HepG2 (cell line): ENCODE data around the gene AMOTL1. TPM values are rescaled to one million over a fixed set of nuclear protein-coding genes. Genes with fewer than 3 reads are reported as not detected.

Experiments
- ATAC-seq: fragments of 200-7000 bp; cut with Tn5 transposase; 3 replicates; pipeline ENCODE4 v1.9.1; 2020; ENCODE audit warnings: mild to moderate bottlenecking, moderate library complexity
- BruUV-seq: library from RNA; stranded (reverse); fragments of 400-500 nt; replicated peaks from 2 replicates; lab custom pipeline; 2021; lab: Mats Ljungman, UMichigan
- CTCF ChIA-PET: fragments of 300-600 bp; formaldehyde crosslinking; extraction: SDS; loops from one replicate; lab custom pipeline; 2021; ENCODE audit warnings: low total read pairs, inconsistent platforms, low intra/inter-chr PET ratio; lab: Yijun Ruan, JAX
- POLR2A ChIA-PET: fragments of 350-600 bp; sonication (Branson Sonifier 250); formaldehyde crosslinking; loops from one replicate; lab custom pipeline; 2020; ENCODE audit warnings: antibody characterized with exemption, inconsistent platforms; lab: Yijun Ruan, JAX
- DNase-seq: peaks from one replicate; pipeline ENCODE4 v3.0.0-alpha.2; 2015; ENCODE audit warnings: low spot score
- FAIRE-seq: peaks from 3 replicates; lab custom pipeline; 2011; peaks lifted over from hg19 to GRCh38; lab: Jason Lieb, UNC
- H2AFZ ChIP-seq: one replicate; pipeline ENCODE4 v1.6.1; 2011; ENCODE audit warnings: low read length, inconsistent platforms
- H3K27ac ChIP-seq: fragments of 300-600 bp; 3 replicates; pipeline ENCODE4 v1.8.0; 2011; ENCODE audit warnings: mixed run types, mild to moderate bottlenecking, mixed read lengths, low read length, inconsistent platforms; ENCODE audit not compliant: insufficient read depth; ENCODE audit errors: extremely low read length
- H3K27me3 ChIP-seq, 2 experiments: fragments of 200-600 bp in 1 of 2; 2 replicates in 1 of 2; 3 replicates in 1 of 2; pipeline versions ENCODE4 v1.6.0 to v1.8.0; 2011; ENCODE audit warnings: low read length in 2 of 2, mild to moderate bottlenecking in 2 of 2, moderate library complexity in 2 of 2, inconsistent platforms in 1 of 2; ENCODE audit not compliant: insufficient read depth in 2 of 2, control insufficient read depth in 1 of 2
- H3K36me3 ChIP-seq, 2 experiments: fragments of 200-600 bp in 1 of 2; replicated peaks in 1 of 2; 2 replicates in 1 of 2; 3 replicates in 1 of 2; pipeline versions ENCODE4 v1.5.1 to v1.8.0; 2011; ENCODE audit warnings: low read length in 2 of 2, inconsistent platforms in 1 of 2; ENCODE audit not compliant: insufficient read depth in 2 of 2, control insufficient read depth in 1 of 2
- H3K4me1 ChIP-seq: 2 replicates; pipeline ENCODE4 v1.5.1; 2012; ENCODE audit warnings: low read length, inconsistent platforms; ENCODE audit not compliant: insufficient read depth
- H3K4me2 ChIP-seq: 2 replicates; pipeline ENCODE4 v1.6.0; 2011; ENCODE audit warnings: low read depth, low read length, inconsistent platforms
- H3K4me3 ChIP-seq, 3 experiments: fragments of 200-600 bp in 1 of 3; sonication (generic), shearing (Covaris generic) in 1 of 3; replicated peaks in 1 of 3; 2 replicates each; pipeline ENCODE4 v1.5.1; 2011 to 2016; ENCODE audit warnings: low read length in 3 of 3, inconsistent platforms in 2 of 3, low read depth in 2 of 3, mild to moderate bottlenecking in 2 of 3, control low read depth in 1 of 3, mixed read lengths in 1 of 3; ENCODE audit not compliant: insufficient read depth in 1 of 3
- H3K79me2 ChIP-seq: one replicate; pipeline ENCODE4 v1.6.1; 2011; ENCODE audit warnings: low read length, inconsistent platforms; ENCODE audit not compliant: insufficient read depth
- H3K9ac ChIP-seq: 2 replicates; pipeline ENCODE4 v1.6.0; 2011; ENCODE audit warnings: mild to moderate bottlenecking, low read depth, low read length, inconsistent platforms; ENCODE audit not compliant: insufficient read depth
- H3K9me3 ChIP-seq: 2 replicates; pipeline ENCODE4 v1.5.1; 2012; ENCODE audit warnings: mild to moderate bottlenecking, low read length
- H4K20me1 ChIP-seq: 2 replicates; pipeline ENCODE4 v1.6.0; 2011; ENCODE audit warnings: inconsistent platforms, mild to moderate bottlenecking, low read length, moderate library complexity; ENCODE audit not compliant: insufficient read depth
- AKAP8 ChIP-seq: sonication (generic); formaldehyde crosslinking; IDR thresholded peaks from 2 replicates; pipeline ENCODE4 v1.5.1; 2020; ENCODE audit warnings: mild to moderate bottlenecking, missing genetic modification reagents
- CTCF ChIP-seq: sonication (generic); formaldehyde crosslinking; IDR thresholded peaks from 2 replicates; pipeline ENCODE4 v1.5.0; 2020; ENCODE audit warnings: mild to moderate bottlenecking, missing genetic modification reagents, moderate library complexity
- DPF2 ChIP-seq: sonication (generic); formaldehyde crosslinking; IDR thresholded peaks from 2 replicates; pipeline ENCODE4 v1.4.0; 2020; ENCODE audit warnings: mild to moderate bottlenecking, low read depth, missing genetic modification reagents, borderline replicate concordance
- ELK4 ChIP-seq: sonication (generic); formaldehyde crosslinking; IDR thresholded peaks from 2 replicates; pipeline ENCODE4 v1.9.0; 2021; ENCODE audit warnings: missing genetic modification reagents, borderline replicate concordance
- GFI1 ChIP-seq: sonication (generic); formaldehyde crosslinking; IDR thresholded peaks from 2 replicates; pipeline ENCODE4 v1.5.0; 2020; ENCODE audit warnings: missing genetic modification reagents, mild to moderate bottlenecking, borderline replicate concordance
- GPBP1L1 ChIP-seq: sonication (generic); formaldehyde crosslinking; IDR thresholded peaks from 2 replicates; pipeline ENCODE4 v1.5.0; 2020; ENCODE audit warnings: mild to moderate bottlenecking, missing genetic modification reagents
- GRHL1 ChIP-seq: sonication (generic); formaldehyde crosslinking; conservative IDR thresholded peaks from 2 replicates; pipeline ENCODE4 v1.8.0; 2022; ENCODE audit warnings: missing genetic modification reagents
- HDAC1 ChIP-seq: sonication (generic); formaldehyde crosslinking; IDR thresholded peaks from 2 replicates; pipeline ENCODE4 v1.5.1; 2020; ENCODE audit warnings: mild to moderate bottlenecking, missing genetic modification reagents
- NAIF1 ChIP-seq: sonication (generic); formaldehyde crosslinking; IDR thresholded peaks from 2 replicates; pipeline ENCODE4 v1.5.0; 2020; ENCODE audit warnings: mild to moderate bottlenecking, missing genetic modification reagents, borderline replicate concordance
- NCOR1 ChIP-seq: fragments of 200-600 bp; sonication (generic); IDR thresholded peaks from 2 replicates; pipeline ENCODE4 v1.7.0; 2017; ENCODE audit warnings: antibody characterized with exemption, low read length, borderline replicate concordance
- NFATC3 ChIP-seq: sonication (generic); formaldehyde crosslinking; IDR thresholded peaks from 2 replicates; pipeline ENCODE4 v1.5.1; 2020; ENCODE audit warnings: mild to moderate bottlenecking, missing genetic modification reagents
- REL ChIP-seq: sonication (generic); formaldehyde crosslinking; conservative IDR thresholded peaks from 2 replicates; pipeline ENCODE4 v1.8.0; 2022; ENCODE audit warnings: mild to moderate bottlenecking, missing genetic modification reagents, moderate library complexity
- THAP11 ChIP-seq: IDR thresholded peaks from 2 replicates; pipeline ENCODE4 v1.6.1; 2016; ENCODE audit warnings: missing biosample characterization, missing genetic modification reagents
- U2AF1 ChIP-seq: fragments of 200-400 bp; formaldehyde crosslinking; optimal IDR thresholded peaks from 2 replicates; pipeline ENCODE3; 2017; ENCODE audit warnings: mild to moderate bottlenecking, low read depth, low read length
- ZBTB49 ChIP-seq: sonication (generic); formaldehyde crosslinking; IDR thresholded peaks from 2 replicates; pipeline ENCODE4 v1.4.0; 2020; ENCODE audit warnings: missing genetic modification reagents, borderline replicate concordance
- ZNF30 ChIP-seq: sonication (generic); formaldehyde crosslinking; IDR thresholded peaks from 2 replicates; pipeline ENCODE4 v1.5.0; 2020; ENCODE audit warnings: mild to moderate bottlenecking, missing genetic modification reagents
- ZNF382 ChIP-seq: sonication (generic); formaldehyde crosslinking; IDR thresholded peaks from 2 replicates; pipeline ENCODE4 v1.5.0; 2020; ENCODE audit warnings: missing genetic modification reagents, mild to moderate bottlenecking, borderline replicate concordance
- in situ Hi-C: cut with HindIII; loops from 2 replicates; pipeline ENCODE4 v1.10.0; 2017; ENCODE audit warnings: low pct_unique_long_range_greater_than_20kb; ENCODE audit not compliant: extremely low pct_ligation_motif_present
- intact Hi-C: fragments of 100-400 bp; cut with micrococcal nuclease; formaldehyde crosslinking; loops from one replicate; pipeline ENCODE4 v1.10.0; 2022; ENCODE audit not compliant: unreplicated experiment
- polyA plus RNA-seq, 8 experiments: library from polyadenylated mRNA; depleted of rRNA in 3 of 8; stranded (reverse) in 7 of 8; unstranded in 1 of 8; fragments of >200 nt; fragmentation: Illumina TruSeq in 4 of 8; extraction: Trizol in 4 of 8; gene quantifications; 2 replicates each; pipeline versions ENCODE4 v1.2.1 to v1.2.3, GENCODE V29; 2011 to 2016; ENCODE audit warnings: low read depth in 4 of 8, missing spikeins in 1 of 8, mixed read lengths in 1 of 8; ENCODE audit not compliant: insufficient read depth in 1 of 8
- total RNA-seq, 5 experiments: library from RNA; depleted of rRNA; stranded (reverse); fragments of >200 nt; fragmentation: Illumina TruSeq; extraction: Trizol; gene quantifications; 2 replicates each; pipeline ENCODE4 v1.2.3, GENCODE V29; 2016; ENCODE audit warnings: low read depth in 1 of 5

Gene AMOTL1
- total and polyA plus RNA-seq, 2 of the 13 experiments (the other 11 are each of a cell fraction or from before 2014, with no cell fraction given) = 0.01 to 0.20 TPM

- DNase-seq (no peak), ATAC-seq (no peak), FAIRE-seq (no peak)
- Histone ChIP-seq H3K27me3 (no peaks in the 10 kb centered on the region), H3K9ac (no peak overlapping the region), H3K4me2 (no peak overlapping the region), H3K27ac (no peak overlapping the region), H3K4me3 (no peak overlapping the region), H3K36me3 (no peaks in the 10 kb centered on the region), H3K9me3 (no peaks in the 10 kb centered on the region), H3K4me1 (no peaks in the 10 kb centered on the region), H2AFZ (no peak overlapping the region), H4K20me1 (no peaks in the 10 kb centered on the region), H3K79me2 (no peaks in the 10 kb centered on the region)
- POLR2A ChIA-PET = no interaction called here
- intact Hi-C loops (loop anchor here (5.0 kb wide), 1 partner anchor 1642 kb away; no protein-coding TSS in a partner anchor), in situ Hi-C loops (loop anchor here (5.0 kb wide), 1 partner anchor 112 kb away; no protein-coding TSS in a partner anchor)
- BruUV-seq = no TSS peak
- CTCF ChIA-PET = no interaction called here
- no peak for TF ChIP-seq ZNF382 (CRISPR knock-in tag)
- TF ChIP-seq REL = no peak
- no peak for TF ChIP-seq HDAC1 (CRISPR knock-in tag)
- TF ChIP-seq GFI1 (CRISPR knock-in tag) = no peak
- TF ChIP-seq GRHL1 (CRISPR knock-in tag) = no peak
- TF ChIP-seq ELK4 = no peak
- TF ChIP-seq NFATC3 (CRISPR knock-in tag) = no peak
- TF ChIP-seq GPBP1L1 = no peak
- no peak for TF ChIP-seq ZNF30 (CRISPR knock-in tag)
- no peak for TF ChIP-seq CTCF (CRISPR knock-in tag)
- no peak for TF ChIP-seq NCOR1
- no peak for TF ChIP-seq U2AF1
- TF ChIP-seq AKAP8 (CRISPR knock-in tag) = no peak
- no peak for TF ChIP-seq ZBTB49 (CRISPR knock-in tag)
- no peak for TF ChIP-seq NAIF1 (CRISPR knock-in tag)
- TF ChIP-seq THAP11 (CRISPR knock-in tag) = no peak
- TF ChIP-seq DPF2 (CRISPR knock-in tag) = no peak
These were observed 16.7 kb downstream of the AMOTL1 start for GRCh38 chr11:94784884-94785283.
